GM12878 (cell line): ENCODE data around the gene TSC22D3. TPM values are rescaled to one million over a fixed set of nuclear protein-coding genes. Genes with fewer than 3 reads are reported as not detected.

Experiments used
- ATF7 ChIP-seq: fragments of 450-650 bp; IDR thresholded peaks from 2 replicates; pipeline ENCODE4 v1.6.1; 2016; ENCODE audit warnings: low read depth, mild to moderate bottlenecking
- BRCA1 ChIP-seq: IDR thresholded peaks from 2 replicates; pipeline ENCODE4 v1.6.1; 2011; ENCODE audit warnings: low read depth, low read length, improper control_type of control experiment
- CBFB ChIP-seq: IDR thresholded peaks from 2 replicates; pipeline ENCODE4 v1.6.1; 2016; ENCODE audit warnings: antibody characterized with exemption, low read depth
- CREM ChIP-seq: IDR thresholded peaks from 2 replicates; pipeline ENCODE4 v1.6.1; 2014; ENCODE audit warnings: antibody characterized with exemption, low read depth
- EED ChIP-seq: sonication (generic); IDR thresholded peaks from 2 replicates; pipeline ENCODE4 v1.6.1; 2016; ENCODE audit warnings: antibody characterized with exemption, low read depth
- ESRRA ChIP-seq: IDR thresholded peaks from 2 replicates; pipeline ENCODE4 v1.6.1; 2012; ENCODE audit warnings: mild to moderate bottlenecking, low read length, improper control_type of control experiment
- FOXM1 ChIP-seq: IDR thresholded peaks from 2 replicates; pipeline ENCODE4 v1.6.1; 2012; ENCODE audit warnings: low read depth, mild to moderate bottlenecking, inconsistent platforms, low read length, moderate library complexity
- IKZF1 ChIP-seq: fragments of 450-650 bp; conservative IDR thresholded peaks from 2 replicates; pipeline ENCODE4 v1.6.1; 2017; ENCODE audit warnings: antibody characterized with exemption, mild to moderate bottlenecking
- LARP7 ChIP-seq: fragments of 450-650 bp; IDR thresholded peaks from 2 replicates; pipeline ENCODE4 v1.6.1; 2017; ENCODE audit warnings: mild to moderate bottlenecking
- MEF2A ChIP-seq: IDR thresholded peaks from 2 replicates; pipeline ENCODE4 v1.6.1; 2011; ENCODE audit warnings: low read depth, mild to moderate bottlenecking, low read length, moderate library complexity; ENCODE audit not compliant: insufficient read depth
- MTA2 ChIP-seq: fragments of 450-650 bp; IDR thresholded peaks from 2 replicates; pipeline ENCODE4 v1.6.1; 2016; ENCODE audit warnings: low read depth, mild to moderate bottlenecking, moderate library complexity
- MXI1 ChIP-seq: fragments of 150-350 bp; IDR thresholded peaks from 2 replicates; pipeline ENCODE4 v1.6.1; 2011; ENCODE audit warnings: low read depth, mild to moderate bottlenecking, inconsistent platforms, low read length, improper control_type of control experiment
- MYB ChIP-seq: fragments of 150-350 bp; IDR thresholded peaks from 2 replicates; pipeline ENCODE4 v1.6.1; 2014; ENCODE audit warnings: mild to moderate bottlenecking, low read depth, low read length, borderline replicate concordance
- MYC ChIP-seq: IDR thresholded peaks from 2 replicates; pipeline ENCODE4 v1.6.1; 2011; ENCODE audit warnings: mild to moderate bottlenecking, low read length, moderate library complexity, inconsistent platforms; ENCODE audit not compliant: insufficient read depth, insufficient replicate concordance, insufficient read length, severe bottlenecking
- NFIC ChIP-seq: IDR thresholded peaks from 2 replicates; pipeline ENCODE4 v1.6.1; 2012; ENCODE audit warnings: low read depth, mild to moderate bottlenecking, inconsistent platforms, low read length, moderate library complexity
- NR2C2 ChIP-seq: IDR thresholded peaks from 2 replicates; pipeline ENCODE4 v1.6.1; 2011; ENCODE audit warnings: borderline replicate concordance, low read depth; ENCODE audit not compliant: control insufficient read depth, insufficient read length
- POLR2A ChIP-seq: IDR thresholded peaks from 2 replicates; pipeline ENCODE4 v1.6.1; 2011; ENCODE audit warnings: low read depth, mild to moderate bottlenecking, low read length
- TARDBP ChIP-seq: IDR thresholded peaks from 2 replicates; pipeline ENCODE4 v1.6.1; 2016; ENCODE audit warnings: borderline replicate concordance
- TCF12 ChIP-seq: IDR thresholded peaks from 2 replicates; pipeline ENCODE4 v1.6.1; 2011; ENCODE audit warnings: low read depth, mild to moderate bottlenecking, low read length
- WRNIP1 ChIP-seq: IDR thresholded peaks from 2 replicates; pipeline ENCODE4 v1.6.1; 2011; ENCODE audit warnings: low read depth, low read length, improper control_type of control experiment, borderline replicate concordance
- polyA plus RNA-seq, 11 experiments: library from polyadenylated mRNA; depleted of rRNA in 4 of 11; unstranded in 6 of 11; stranded (reverse) in 5 of 11; fragments of >200 nt; fragmentation: Nextera tagmentation in 4 of 11; fragmentation: Illumina TruSeq in 1 of 11; extraction: Ambion mirVana in 4 of 11; extraction: Trizol in 1 of 11; gene quantifications; 1 replicate in 1 of 11; 2 replicates in 10 of 11; pipeline versions ENCODE4 v1.2.1 to v1.2.3, GENCODE V29; 2011 to 2016; ENCODE audit warnings: inconsistent platforms in 2 of 11, missing spikeins in 2 of 11, low read depth in 1 of 11
- total RNA-seq, 4 experiments: library from RNA; depleted of rRNA in 3 of 4; stranded (reverse); fragments of >200 nt in 3 of 4; fragmentation: Illumina TruSeq in 1 of 4; extraction: Trizol in 1 of 4; gene quantifications; 2 replicates each; pipeline versions ENCODE4 v1.2.1 to v1.2.3, GENCODE V29; 2013 to 2021
- TF ChIP-seq, protein P1 (sequence below): fragments of 450-650 bp; IDR thresholded peaks from 2 replicates; pipeline ENCODE4 v1.6.1; 2017; ENCODE audit warnings: low read depth, mild to moderate bottlenecking, moderate library complexity
- TF ChIP-seq, protein P2 (sequence below): fragments of 450-650 bp; IDR thresholded peaks from 2 replicates; pipeline ENCODE4 v1.6.1; 2017; ENCODE audit warnings: mild to moderate bottlenecking, moderate library complexity
- TF ChIP-seq, protein P3 (sequence below): fragments of 450-650 bp; IDR thresholded peaks from 2 replicates; pipeline ENCODE4 v1.6.1; 2018; ENCODE audit warnings: mild to moderate bottlenecking, low read depth, moderate library complexity; ENCODE audit not compliant: partially characterized antibody

Gene TSC22D3
- total and polyA plus RNA-seq, 10 of the 15 experiments (the other 5 are each of a cell fraction or from before 2014, with no cell fraction given): 4.6 to 122 (median 16.1) TPM

DNA sequence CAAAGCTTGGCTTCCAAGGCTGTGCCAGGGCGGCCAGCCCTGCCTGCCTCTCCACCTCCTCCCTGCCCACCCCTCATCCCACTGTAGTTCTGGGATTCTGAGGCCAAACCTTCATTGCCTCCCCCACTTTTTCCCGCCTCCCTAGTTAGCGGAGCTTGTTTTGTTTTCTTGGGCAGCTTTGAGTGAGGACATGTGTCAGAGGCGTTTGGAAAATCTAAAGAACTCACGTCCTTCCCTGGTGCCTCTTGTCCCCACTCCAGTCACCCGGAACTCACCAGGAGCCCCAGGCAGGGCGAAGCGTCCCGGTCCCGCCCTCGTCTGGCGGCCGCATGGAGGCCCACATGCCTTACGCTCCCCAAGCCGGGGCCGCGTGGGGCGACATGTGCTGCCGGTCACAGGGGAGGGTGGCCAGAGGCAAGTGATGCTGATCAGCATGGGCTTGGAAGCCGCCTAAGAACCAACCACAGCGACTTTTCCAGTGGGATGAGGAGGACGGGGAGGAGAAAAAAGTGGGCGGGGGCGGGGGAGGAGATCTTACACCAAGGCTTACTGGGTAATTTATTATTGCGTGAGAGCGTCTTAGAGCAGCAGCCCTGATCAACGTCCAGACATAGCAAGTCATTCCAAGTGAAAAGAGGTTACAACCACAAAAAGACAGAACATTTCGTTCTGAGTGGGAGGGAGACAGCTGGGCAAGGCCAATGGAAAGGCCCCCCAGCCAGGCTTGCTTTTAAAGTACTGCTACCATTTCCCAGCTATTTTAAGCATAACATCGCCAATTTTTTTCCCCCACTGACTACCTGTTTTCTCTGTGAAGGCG lies 98.8 kb downstream of the TSC22D3 start (continued):
- TF ChIP-seq, protein P1, sequence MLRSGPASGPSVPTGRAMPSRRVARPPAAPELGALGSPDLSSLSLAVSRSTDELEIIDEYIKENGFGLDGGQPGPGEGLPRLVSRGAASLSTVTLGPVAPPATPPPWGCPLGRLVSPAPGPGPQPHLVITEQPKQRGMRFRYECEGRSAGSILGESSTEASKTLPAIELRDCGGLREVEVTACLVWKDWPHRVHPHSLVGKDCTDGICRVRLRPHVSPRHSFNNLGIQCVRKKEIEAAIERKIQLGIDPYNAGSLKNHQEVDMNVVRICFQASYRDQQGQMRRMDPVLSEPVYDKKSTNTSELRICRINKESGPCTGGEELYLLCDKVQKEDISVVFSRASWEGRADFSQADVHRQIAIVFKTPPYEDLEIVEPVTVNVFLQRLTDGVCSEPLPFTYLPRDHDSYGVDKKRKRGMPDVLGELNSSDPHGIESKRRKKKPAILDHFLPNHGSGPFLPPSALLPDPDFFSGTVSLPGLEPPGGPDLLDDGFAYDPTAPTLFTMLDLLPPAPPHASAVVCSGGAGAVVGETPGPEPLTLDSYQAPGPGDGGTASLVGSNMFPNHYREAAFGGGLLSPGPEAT: peak; percentile 76
- TF ChIP-seq ATF7 (no peak), MYC (no peak), WRNIP1 (no peak), POLR2A (peak; percentile 75), IKZF1 (peak; percentile 83), CREM (peak; percentile 29; the same call in 1 of the 2 replicates), CBFB (0 out of 2 replicates have a peak, but pooled peaks have one; percentile 19), BRCA1 (no peak), ESRRA (no peak), MEF2A (peak; percentile 67; the same call in 1 of the 2 replicates), MYB (no peak), TCF12 (peak; percentile 91), NFIC (peak; percentile 85), LARP7 (peak; percentile 47; the same call in 1 of the 2 replicates), MXI1 (peak; percentile 90), NR2C2 (no peak), EED (peak; percentile 78), TARDBP (no peak), MTA2 (peak; percentile 54), FOXM1 (peak; percentile 73)
- TF ChIP-seq, protein P2, sequence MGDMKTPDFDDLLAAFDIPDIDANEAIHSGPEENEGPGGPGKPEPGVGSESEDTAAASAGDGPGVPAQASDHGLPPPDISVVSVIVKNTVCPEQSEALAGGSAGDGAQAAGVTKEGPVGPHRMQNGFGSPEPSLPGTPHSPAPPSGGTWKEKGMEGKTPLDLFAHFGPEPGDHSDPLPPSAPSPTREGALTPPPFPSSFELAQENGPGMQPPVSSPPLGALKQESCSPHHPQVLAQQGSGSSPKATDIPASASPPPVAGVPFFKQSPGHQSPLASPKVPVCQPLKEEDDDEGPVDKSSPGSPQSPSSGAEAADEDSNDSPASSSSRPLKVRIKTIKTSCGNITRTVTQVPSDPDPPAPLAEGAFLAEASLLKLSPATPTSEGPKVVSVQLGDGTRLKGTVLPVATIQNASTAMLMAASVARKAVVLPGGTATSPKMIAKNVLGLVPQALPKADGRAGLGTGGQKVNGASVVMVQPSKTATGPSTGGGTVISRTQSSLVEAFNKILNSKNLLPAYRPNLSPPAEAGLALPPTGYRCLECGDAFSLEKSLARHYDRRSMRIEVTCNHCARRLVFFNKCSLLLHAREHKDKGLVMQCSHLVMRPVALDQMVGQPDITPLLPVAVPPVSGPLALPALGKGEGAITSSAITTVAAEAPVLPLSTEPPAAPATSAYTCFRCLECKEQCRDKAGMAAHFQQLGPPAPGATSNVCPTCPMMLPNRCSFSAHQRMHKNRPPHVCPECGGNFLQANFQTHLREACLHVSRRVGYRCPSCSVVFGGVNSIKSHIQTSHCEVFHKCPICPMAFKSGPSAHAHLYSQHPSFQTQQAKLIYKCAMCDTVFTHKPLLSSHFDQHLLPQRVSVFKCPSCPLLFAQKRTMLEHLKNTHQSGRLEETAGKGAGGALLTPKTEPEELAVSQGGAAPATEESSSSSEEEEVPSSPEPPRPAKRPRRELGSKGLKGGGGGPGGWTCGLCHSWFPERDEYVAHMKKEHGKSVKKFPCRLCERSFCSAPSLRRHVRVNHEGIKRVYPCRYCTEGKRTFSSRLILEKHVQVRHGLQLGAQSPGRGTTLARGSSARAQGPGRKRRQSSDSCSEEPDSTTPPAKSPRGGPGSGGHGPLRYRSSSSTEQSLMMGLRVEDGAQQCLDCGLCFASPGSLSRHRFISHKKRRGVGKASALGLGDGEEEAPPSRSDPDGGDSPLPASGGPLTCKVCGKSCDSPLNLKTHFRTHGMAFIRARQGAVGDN: peak; percentile 93
- TF ChIP-seq, protein P3, sequence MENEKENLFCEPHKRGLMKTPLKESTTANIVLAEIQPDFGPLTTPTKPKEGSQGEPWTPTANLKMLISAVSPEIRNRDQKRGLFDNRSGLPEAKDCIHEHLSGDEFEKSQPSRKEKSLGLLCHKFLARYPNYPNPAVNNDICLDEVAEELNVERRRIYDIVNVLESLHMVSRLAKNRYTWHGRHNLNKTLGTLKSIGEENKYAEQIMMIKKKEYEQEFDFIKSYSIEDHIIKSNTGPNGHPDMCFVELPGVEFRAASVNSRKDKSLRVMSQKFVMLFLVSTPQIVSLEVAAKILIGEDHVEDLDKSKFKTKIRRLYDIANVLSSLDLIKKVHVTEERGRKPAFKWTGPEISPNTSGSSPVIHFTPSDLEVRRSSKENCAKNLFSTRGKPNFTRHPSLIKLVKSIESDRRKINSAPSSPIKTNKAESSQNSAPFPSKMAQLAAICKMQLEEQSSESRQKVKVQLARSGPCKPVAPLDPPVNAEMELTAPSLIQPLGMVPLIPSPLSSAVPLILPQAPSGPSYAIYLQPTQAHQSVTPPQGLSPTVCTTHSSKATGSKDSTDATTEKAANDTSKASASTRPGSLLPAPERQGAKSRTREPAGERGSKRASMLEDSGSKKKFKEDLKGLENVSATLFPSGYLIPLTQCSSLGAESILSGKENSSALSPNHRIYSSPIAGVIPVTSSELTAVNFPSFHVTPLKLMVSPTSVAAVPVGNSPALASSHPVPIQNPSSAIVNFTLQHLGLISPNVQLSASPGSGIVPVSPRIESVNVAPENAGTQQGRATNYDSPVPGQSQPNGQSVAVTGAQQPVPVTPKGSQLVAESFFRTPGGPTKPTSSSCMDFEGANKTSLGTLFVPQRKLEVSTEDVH: no peak
